Brain microvascular endothelial cell (primary cell): Measurements from ENCODE around the gene CDK11B.
"Not testable (repeated sequence)": the region's sequence is repeated elsewhere in the genome, so short reads cannot be mapped to it uniquely, and the experiment has no call there.

Experiments used
- DNase-seq: peaks from one replicate; pipeline ENCODE4 v3.0.0-alpha.2; 2020
- H3K27ac ChIP-seq: fragments of 250-450 bp; sonication (Bioruptor Pico); 2 replicates; pipeline ENCODE4 v1.5.1; 2020; ENCODE audit warnings: mild to moderate bottlenecking, moderate library complexity
- H3K27me3 ChIP-seq: fragments of 250-450 bp; sonication (Bioruptor Pico); replicated peaks from 2 replicates; pipeline ENCODE4 v1.5.1; 2020; ENCODE audit warnings: mild to moderate bottlenecking
- H3K36me3 ChIP-seq: fragments of 250-450 bp; sonication (Bioruptor Pico); replicated peaks from 2 replicates; pipeline ENCODE4 v1.5.1; 2020; ENCODE audit warnings: mild to moderate bottlenecking
- H3K4me3 ChIP-seq: 2 replicates; pipeline ENCODE4 v1.5.1; 2011; ENCODE audit warnings: low read depth, mild to moderate bottlenecking, control low read depth, low read length, moderate library complexity
- in situ Hi-C: cut with HindIII; loops from 2 replicates; pipeline ENCODE4 v1.10.0; 2017; ENCODE audit warnings: low sequenced_read_pairs, low pct_ligation_motif_present
- TF ChIP-seq, protein P1 (sequence below): IDR thresholded peaks from 2 replicates; pipeline ENCODE4 v1.5.1; 2011; ENCODE audit warnings: low read depth, mild to moderate bottlenecking, moderate library complexity, low read length, control low read depth, inconsistent platforms; ENCODE audit errors: missing control alignments

The CDK11B gene

DNA sequence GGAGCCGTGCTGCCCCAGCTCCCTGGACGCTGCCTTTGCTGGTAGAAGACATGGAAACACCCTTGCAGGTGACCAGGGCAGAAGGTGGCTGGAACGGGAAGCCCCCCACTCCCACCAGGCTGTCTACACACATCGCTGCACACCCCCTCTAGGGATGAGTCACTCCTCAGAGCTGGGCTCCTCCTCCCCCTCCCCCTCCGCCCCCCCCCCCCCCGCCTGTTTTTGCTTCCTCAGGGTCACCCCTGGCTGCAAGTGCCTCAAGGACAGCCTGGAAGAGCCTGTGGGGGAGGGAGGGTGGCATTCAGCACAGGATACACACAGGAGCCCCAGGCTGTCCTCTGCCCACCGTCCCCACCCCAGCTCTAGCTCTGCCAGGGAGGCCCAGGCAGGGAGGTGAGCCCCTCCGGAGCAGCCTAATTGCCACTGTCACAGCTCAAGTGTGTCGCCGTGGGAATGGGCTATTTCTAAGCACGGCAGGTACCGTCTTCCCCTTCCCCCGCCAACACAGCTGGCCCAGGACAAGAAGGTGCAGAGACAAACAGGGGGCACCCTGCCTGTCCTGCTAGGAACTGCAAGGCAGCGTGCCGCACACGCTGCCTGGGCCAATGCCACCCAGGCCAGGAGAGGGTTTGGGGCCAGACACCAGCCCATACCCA lies 61.4 kb downstream of the CDK11B start:
- H3K27me3 ChIP-seq, result peaks cover 21% of the 10 kb centered on the region
- TF ChIP-seq, protein P1, sequence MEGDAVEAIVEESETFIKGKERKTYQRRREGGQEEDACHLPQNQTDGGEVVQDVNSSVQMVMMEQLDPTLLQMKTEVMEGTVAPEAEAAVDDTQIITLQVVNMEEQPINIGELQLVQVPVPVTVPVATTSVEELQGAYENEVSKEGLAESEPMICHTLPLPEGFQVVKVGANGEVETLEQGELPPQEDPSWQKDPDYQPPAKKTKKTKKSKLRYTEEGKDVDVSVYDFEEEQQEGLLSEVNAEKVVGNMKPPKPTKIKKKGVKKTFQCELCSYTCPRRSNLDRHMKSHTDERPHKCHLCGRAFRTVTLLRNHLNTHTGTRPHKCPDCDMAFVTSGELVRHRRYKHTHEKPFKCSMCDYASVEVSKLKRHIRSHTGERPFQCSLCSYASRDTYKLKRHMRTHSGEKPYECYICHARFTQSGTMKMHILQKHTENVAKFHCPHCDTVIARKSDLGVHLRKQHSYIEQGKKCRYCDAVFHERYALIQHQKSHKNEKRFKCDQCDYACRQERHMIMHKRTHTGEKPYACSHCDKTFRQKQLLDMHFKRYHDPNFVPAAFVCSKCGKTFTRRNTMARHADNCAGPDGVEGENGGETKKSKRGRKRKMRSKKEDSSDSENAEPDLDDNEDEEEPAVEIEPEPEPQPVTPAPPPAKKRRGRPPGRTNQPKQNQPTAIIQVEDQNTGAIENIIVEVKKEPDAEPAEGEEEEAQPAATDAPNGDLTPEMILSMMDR, result peak; percentile 63
- in situ Hi-C loops, result no loop called here

DNA sequence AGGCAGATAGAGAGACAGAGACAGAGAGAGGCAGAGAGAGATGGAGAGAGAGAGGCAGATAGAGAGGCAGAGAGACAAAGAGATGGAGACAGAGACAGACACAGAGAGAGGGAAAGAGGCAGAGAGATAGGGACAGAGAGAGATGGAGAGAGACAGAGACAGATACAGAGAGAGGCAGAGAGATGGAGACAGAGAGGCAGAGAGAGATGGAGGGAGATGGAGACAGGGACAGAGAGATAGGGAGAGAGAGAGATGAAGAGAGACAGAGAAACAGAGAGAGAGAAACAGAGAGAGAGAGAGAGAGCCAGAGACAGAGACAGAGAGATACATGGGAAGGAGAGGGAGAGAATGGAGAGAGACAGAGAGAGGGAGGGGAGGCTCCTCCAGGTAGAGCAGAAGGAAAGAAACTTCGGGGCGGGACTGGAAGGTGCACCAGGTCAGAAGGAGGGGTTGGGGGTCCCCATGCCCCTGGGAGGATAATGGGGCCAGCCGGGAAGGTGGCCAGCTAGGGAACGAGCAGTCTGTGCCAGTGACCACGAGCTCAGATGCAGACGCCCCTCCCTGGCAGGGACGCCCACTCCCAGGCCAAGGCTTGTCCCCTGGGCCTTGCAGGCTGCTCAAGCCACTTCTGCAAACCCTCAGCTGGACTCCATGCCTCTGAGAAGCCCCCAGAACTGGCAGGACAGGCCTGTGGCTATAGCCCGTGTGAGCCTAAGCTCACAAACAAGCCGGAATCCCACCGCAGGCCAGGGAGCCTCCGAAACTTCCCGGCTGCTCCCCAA lies 62.1 kb downstream of the CDK11B start:
- Histone ChIP-seq H3K4me3 (no peak overlapping the region), H3K27ac (no peak overlapping the region), H3K36me3 (no peaks in the 10 kb centered on the region), H3K27me3 (peaks cover 19% of the 10 kb centered on the region)
- in situ Hi-C loops, result no loop called here
- no peak for DNase-seq
- TF ChIP-seq, protein P1, result no peak

More for the DNA sequence above, 61.4 kb downstream of the CDK11B start:
- Histone ChIP-seq H3K36me3 (no peaks in the 10 kb centered on the region), H3K4me3 (no peak overlapping the region), H3K27ac (no peak overlapping the region)
- DNase-seq, result no peak

GRCh38 chr1:1595341-1595740 lies 63.5 kb downstream of the CDK11B start:
- H3K27ac ChIP-seq, H3K36me3 ChIP-seq, in situ Hi-C loops, H3K4me3 ChIP-seq, DNase-seq: not testable (repeated sequence)
- peaks cover 14% of the 10 kb centered on the region for H3K27me3 ChIP-seq

- TF ChIP-seq, protein P1, result no peak
- no peak overlapping the region for H3K27ac ChIP-seq
- no peaks in the 10 kb centered on the region for H3K36me3 ChIP-seq
- no peak overlapping the region for H3K4me3 ChIP-seq
- H3K27me3 ChIP-seq, result peaks cover 14% of the 10 kb centered on the region
- in situ Hi-C loops, result no loop called here
- DNase-seq, result no peak
These were observed 64.1 kb downstream of the CDK11B start for GRCh38 chr1:1594602-1595260.

GRCh38 chr1:1593834-1594601 lies 64.8 kb downstream of the CDK11B start:
- Histone ChIP-seq H3K4me3 (no peak overlapping the region), H3K27ac (no peak overlapping the region), H3K36me3 (no peaks in the 10 kb centered on the region), H3K27me3 (peaks cover 14% of the 10 kb centered on the region)
- in situ Hi-C loops, result no loop called here
- TF ChIP-seq, protein P1, result no peak
- no peak for DNase-seq
